K562 treated with DMSO at 1 percent for 4 hours (cell line): ENCODE measurements around the gene GSTM5. TPM values are rescaled to one million over a fixed set of nuclear protein-coding genes. Genes with fewer than 3 reads are reported as not detected.

Experiments used
- total RNA-seq: library from RNA; unstranded; fragments of 300-600 nt; gene quantifications from 2 replicates; pipeline ENCODE4 v1.2.3, GENCODE V29; 2022; ENCODE audit not compliant: insufficient read depth

GSTM5 gene
- total RNA-seq, result not detected in 2 replicates

GRCh38 chr1:109711593-109712320 is at the start of gene GSTM5:
GSTM5 (plus strand) TSS chr1:109712251; CDS start chr1:109712313, 62 bp downstream.

GRCh38 chr1:109667452-109668122 is 44.5 kb upstream of the GSTM5 start, which contains the start of gene GSTM2:
GSTM2 (plus strand) TSS chr1:109668057; CDS start chr1:109668116, 59 bp downstream.

GRCh38 chr1:109687641-109688499 is 24.2 kb upstream of the GSTM5 start, which contains the start of gene GSTM1:
GSTM1 (plus strand) TSS chr1:109687817; CDS start chr1:109687874, 57 bp downstream.

GRCh38 chr1:109740615-109741373 is 28.7 kb downstream of the GSTM5 start, which contains the start of gene GSTM3:
GSTM3 (minus strand) TSS chr1:109741038; CDS start chr1:109740287, 751 bp downstream.

GRCh38 chr1:109763646-109764415 is 51.8 kb downstream of the GSTM5 start, which contains the start of gene EPS8L3:
EPS8L3 (minus strand) TSS chr1:109763923; CDS start chr1:109761749, 2,174 bp downstream.

Other genes starting within 250 kb of the GSTM5 start
- gene SYPL2, start 245.7 kb upstream of the GSTM5 start, total RNA-seq, result not detected in 2 replicates
- gene ATXN7L2, start 228.3 kb upstream of the GSTM5 start, total RNA-seq, result 6.5 and 7.9 TPM in 2 replicates
- gene CYB561D1, start 218.2 kb upstream of the GSTM5 start, total RNA-seq, result 6.7 and 6.8 TPM in 2 replicates
- gene AMIGO1, start 202.5 kb upstream of the GSTM5 start, total RNA-seq, result 0.22 and 0.25 TPM in 2 replicates
- gene GPR61, start 172.4 kb upstream of the GSTM5 start, total RNA-seq, result not detected in 2 replicates
- gene GNAI3, start 163.6 kb upstream of the GSTM5 start, total RNA-seq, result 4.7 and 5.1 TPM in 2 replicates
- not detected in 2 replicates for gene GNAT2, start 92.6 kb upstream of the GSTM5 start, total RNA-seq
- 46.3 and 52.2 TPM in 2 replicates for gene AMPD2, start 92.4 kb upstream of the GSTM5 start, total RNA-seq
- 28.7 and 29.7 TPM in 2 replicates for gene GSTM4, start 56.2 kb upstream of the GSTM5 start, total RNA-seq
- gene GSTM2, start 44.2 kb upstream of the GSTM5 start, total RNA-seq, result 10.7 and 13.3 TPM in 2 replicates
- gene GSTM1, start 24.4 kb upstream of the GSTM5 start, total RNA-seq, result not detected in 2 replicates
- 8.7 and 11.4 TPM in 2 replicates for gene GSTM3, start 28.8 kb downstream of the GSTM5 start, total RNA-seq
- gene EPS8L3, start 51.7 kb downstream of the GSTM5 start, total RNA-seq, result not detected in 2 replicates
- gene CSF1, start 198.6 kb downstream of the GSTM5 start, total RNA-seq, result 6.3 and 9.1 TPM in 2 replicates